Measurements from ENCODE around the gene PIK3R6. TPM values are rescaled to one million over a fixed set of nuclear protein-coding genes. Genes with fewer than 3 reads are reported as not detected.

Gene PIK3R6
- total and polyA plus RNA-seq, 3 donors from 2014 or later = 1.3 to 2.6 (median 2.5) TPM

DNA sequence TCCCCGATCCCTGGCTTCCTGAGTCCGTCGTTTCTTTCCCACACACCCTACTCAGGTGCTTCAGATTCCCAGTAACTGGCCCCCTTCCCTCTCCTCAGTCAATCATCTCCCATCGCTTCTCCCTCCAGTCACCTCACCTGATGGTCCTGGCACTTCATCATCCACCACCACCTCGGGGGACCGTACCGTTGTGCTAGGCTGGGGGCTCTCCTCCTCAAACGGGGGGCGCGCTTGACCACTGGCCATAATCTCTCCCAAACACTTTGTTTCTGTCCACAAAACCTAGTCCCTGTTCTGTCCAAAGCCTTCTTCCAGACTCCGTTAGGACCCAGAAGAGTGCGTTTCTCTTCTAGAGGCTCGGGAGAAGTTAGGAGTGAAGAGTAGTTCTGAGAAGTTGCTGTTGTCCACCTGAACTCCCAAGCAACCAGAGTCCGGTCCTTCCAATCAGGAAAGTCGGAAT is 109.3 kb downstream of the PIK3R6 start, which contains the start of gene SPDYE4:
Gene SPDYE4 (minus strand): TSS at position 410 of the 460 bp plus-strand sequence. CDS start 164 bp downstream, at position 246.
- no peak for DNase-seq

DNA sequence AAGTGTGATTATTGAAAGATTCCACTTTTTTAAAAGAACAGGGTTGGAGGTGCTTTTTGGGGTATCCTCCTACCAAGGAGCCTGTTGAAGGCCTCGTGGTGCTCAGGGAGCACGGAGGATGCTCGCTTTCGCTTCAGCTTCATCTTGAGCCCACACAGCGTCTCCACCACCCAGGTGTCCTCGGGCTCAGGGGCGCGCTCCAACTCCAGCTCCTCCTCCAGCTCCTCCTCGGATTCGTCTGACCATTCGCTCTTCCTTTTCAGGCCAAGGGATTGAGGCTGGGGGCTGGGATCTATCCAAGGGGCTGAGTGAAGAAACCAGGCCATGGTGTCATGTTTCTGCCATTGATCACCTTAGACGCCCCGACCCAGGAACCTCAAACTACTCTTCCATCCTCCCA is 110.3 kb downstream of the PIK3R6 start:
- H3K4me1 ChIP-seq = no peaks in the 10 kb centered on the region
- DNase-seq = no peak
- H3K4me3 ChIP-seq = no peak overlapping the region
- H3K9me3 ChIP-seq = no peaks in the 10 kb centered on the region
- no peaks in the 10 kb centered on the region for H3K27me3 ChIP-seq
- H3K36me3 ChIP-seq (ENCODE audit: low read depth, missing control alignments) = no peaks in the 10 kb centered on the region
- intact Hi-C loops (cut with DNase I; ENCODE audit: low total_unique reads) = no loop called here
- H3K27ac ChIP-seq = no peak overlapping the region
- WGBS, 2 donors = 80 to 82% methylated on average over 13 of the region's 13 CpGs
- TF ChIP-seq, protein P1, sequence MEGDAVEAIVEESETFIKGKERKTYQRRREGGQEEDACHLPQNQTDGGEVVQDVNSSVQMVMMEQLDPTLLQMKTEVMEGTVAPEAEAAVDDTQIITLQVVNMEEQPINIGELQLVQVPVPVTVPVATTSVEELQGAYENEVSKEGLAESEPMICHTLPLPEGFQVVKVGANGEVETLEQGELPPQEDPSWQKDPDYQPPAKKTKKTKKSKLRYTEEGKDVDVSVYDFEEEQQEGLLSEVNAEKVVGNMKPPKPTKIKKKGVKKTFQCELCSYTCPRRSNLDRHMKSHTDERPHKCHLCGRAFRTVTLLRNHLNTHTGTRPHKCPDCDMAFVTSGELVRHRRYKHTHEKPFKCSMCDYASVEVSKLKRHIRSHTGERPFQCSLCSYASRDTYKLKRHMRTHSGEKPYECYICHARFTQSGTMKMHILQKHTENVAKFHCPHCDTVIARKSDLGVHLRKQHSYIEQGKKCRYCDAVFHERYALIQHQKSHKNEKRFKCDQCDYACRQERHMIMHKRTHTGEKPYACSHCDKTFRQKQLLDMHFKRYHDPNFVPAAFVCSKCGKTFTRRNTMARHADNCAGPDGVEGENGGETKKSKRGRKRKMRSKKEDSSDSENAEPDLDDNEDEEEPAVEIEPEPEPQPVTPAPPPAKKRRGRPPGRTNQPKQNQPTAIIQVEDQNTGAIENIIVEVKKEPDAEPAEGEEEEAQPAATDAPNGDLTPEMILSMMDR (IDR thresholded peaks at IDR 0.05) = no peak
- TF ChIP-seq POLR2A (IDR thresholded peaks at IDR 0.05) = no peak

More for the DNA sequence above, 109.3 kb downstream of the PIK3R6 start, which contains the start of gene SPDYE4:
- Histone ChIP-seq H3K9me3 (no peaks in the 10 kb centered on the region), H3K36me3 (ENCODE audit: low read depth, missing control alignments) (no peaks in the 10 kb centered on the region), H3K4me3 (no peak within 1 kb of the TSS), H3K27ac (no peak within 1 kb of the TSS), H3K27me3 (no peaks in the 10 kb centered on the region), H3K4me1 (no peaks in the 10 kb centered on the region)
- TF ChIP-seq POLR2A (IDR thresholded peaks at IDR 0.05) = no peak
- TF ChIP-seq, protein P1 (IDR thresholded peaks at IDR 0.05) = no peak
- intact Hi-C loops (cut with DNase I; ENCODE audit: low total_unique reads) = no loop called here
- 94% methylated on average over 15 of the region's 15 CpGs for WGBS, 2 donors

DNA sequence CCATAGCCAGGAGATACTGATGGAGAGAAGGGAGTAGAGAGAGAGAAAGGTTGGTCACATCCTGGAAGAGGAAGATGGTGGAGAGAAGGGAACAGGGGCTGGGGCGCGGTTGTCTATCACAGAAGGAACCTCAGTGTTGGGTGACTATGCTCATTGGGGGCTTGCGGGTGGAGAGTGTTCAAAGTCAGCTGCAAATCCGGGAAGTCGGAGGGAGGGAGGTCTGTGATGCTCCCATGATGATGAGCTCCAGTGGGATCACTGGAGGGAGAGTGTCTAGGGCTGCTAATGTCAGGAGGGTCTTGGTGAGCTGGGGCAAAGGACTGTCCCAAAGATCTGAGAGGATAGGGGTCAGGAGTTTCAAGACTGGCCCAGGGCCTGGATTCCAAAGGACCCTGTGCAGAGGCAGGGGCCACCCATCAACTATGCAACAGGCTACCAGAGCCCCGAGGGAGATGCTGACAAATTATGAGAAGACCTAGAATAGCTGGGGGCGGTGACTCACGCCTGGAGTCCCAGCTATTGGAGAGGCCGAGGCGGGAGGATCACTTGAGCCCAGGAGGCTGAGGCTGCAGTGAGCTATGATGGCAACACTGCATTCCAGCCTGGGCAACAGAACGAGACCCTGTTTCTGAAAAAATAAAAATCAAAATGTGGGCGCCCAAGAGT is 111.8 kb downstream of the PIK3R6 start:
- H3K4me3 ChIP-seq = no peak overlapping the region
- H3K36me3 ChIP-seq (ENCODE audit: low read depth, missing control alignments) = no peaks in the 10 kb centered on the region
- no peak for DNase-seq
- no peaks in the 10 kb centered on the region for H3K27me3 ChIP-seq
- 90 to 95% methylated on average over 12 of the region's 12 CpGs for WGBS, 2 donors
- intact Hi-C loops (cut with DNase I; ENCODE audit: low total_unique reads) = no loop called here
- H3K27ac ChIP-seq = no peak overlapping the region
- H3K4me1 ChIP-seq = no peaks in the 10 kb centered on the region
- no peaks in the 10 kb centered on the region for H3K9me3 ChIP-seq
- TF ChIP-seq, protein P1 (IDR thresholded peaks at IDR 0.05) = no peak
- no peak for TF ChIP-seq POLR2A (IDR thresholded peaks at IDR 0.05)

DNA sequence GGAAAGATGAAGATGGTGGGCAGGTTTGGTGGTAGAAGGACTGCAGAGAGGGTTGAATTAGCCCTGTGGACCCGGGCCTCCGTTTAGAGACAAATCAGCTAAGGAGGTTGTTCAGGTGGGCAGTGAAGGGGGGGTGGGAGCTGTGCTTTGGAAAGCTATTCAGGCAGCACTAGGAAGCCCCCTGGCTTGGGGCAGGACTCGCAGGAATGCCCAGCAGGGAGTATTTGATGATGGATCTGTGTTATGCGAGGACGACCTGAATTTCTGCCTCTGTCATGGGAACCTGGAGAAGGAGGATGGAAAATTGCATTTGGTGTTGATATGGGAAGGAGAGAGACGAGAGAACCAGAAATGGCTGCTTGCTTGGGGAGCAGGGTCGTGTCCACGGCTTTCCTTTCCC is 112.6 kb downstream of the PIK3R6 start:
- TF ChIP-seq POLR2A (IDR thresholded peaks at IDR 0.05) = no peak
- TF ChIP-seq, protein P1 (IDR thresholded peaks at IDR 0.05) = no peak
- no peaks in the 10 kb centered on the region for H3K27me3 ChIP-seq
- 78% methylated on average over 8 of the region's 8 CpGs for WGBS, 2 donors
- H3K27ac ChIP-seq = no peak overlapping the region
- no peak overlapping the region for H3K4me3 ChIP-seq
- intact Hi-C loops (cut with DNase I; ENCODE audit: low total_unique reads) = no loop called here
- H3K4me1 ChIP-seq = no peaks in the 10 kb centered on the region
- no peaks in the 10 kb centered on the region for H3K9me3 ChIP-seq
- DNase-seq = no peak
- H3K36me3 ChIP-seq (ENCODE audit: low read depth, missing control alignments) = no peaks in the 10 kb centered on the region

DNA sequence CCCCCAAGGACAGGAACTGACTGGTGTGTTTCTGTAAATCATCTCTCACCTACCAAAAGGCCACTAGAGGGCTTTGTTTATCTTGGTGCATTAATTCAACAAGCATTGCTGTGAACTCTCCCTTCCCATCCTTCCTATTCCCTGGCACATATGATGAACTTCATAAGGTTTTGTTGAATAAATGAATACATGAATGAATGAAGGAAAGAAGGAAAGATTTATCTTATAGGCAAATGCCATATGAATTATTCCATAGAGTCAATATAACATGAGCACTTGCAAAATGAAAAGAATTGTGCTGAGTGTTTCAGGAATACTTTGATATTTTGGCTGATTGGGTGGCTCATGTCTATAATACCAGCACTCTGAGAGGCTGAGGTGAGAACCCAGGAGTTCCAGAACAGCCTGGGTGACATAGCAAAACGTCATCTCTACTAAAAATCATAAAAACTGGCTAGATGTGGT is 113.5 kb downstream of the PIK3R6 start:
- DNase-seq = no peak
- TF ChIP-seq, protein P1 (IDR thresholded peaks at IDR 0.05) = no peak
- no peak for TF ChIP-seq POLR2A (IDR thresholded peaks at IDR 0.05)
- no peaks in the 10 kb centered on the region for H3K4me1 ChIP-seq
- no peak overlapping the region for H3K27ac ChIP-seq
- H3K4me3 ChIP-seq = no peak overlapping the region
- intact Hi-C loops (cut with DNase I; ENCODE audit: low total_unique reads) = no loop called here
- no peaks in the 10 kb centered on the region for H3K36me3 ChIP-seq (ENCODE audit: low read depth, missing control alignments)
- H3K27me3 ChIP-seq = no peaks in the 10 kb centered on the region
- 47 to 69% methylated on average over 1 of the region's 1 CpG for WGBS, 2 donors
- no peaks in the 10 kb centered on the region for H3K9me3 ChIP-seq

Data from testis (tissue), 3 donors.